Ishikawa (cell line): ENCODE results near the gene EPS8L3.

Experiments
- CEBPB ChIP-seq: IDR thresholded peaks from 2 replicates; pipeline ENCODE4 v1.6.1; 2012
- EGR1 ChIP-seq: IDR thresholded peaks from 2 replicates; pipeline ENCODE4 v1.6.1; 2012
- EP300 ChIP-seq: IDR thresholded peaks from 2 replicates; pipeline ENCODE4 v1.6.1; 2012; ENCODE audit warnings: borderline replicate concordance
- MAX ChIP-seq: IDR thresholded peaks from 2 replicates; pipeline ENCODE4 v1.6.1; 2012
- REST ChIP-seq: IDR thresholded peaks from 2 replicates; pipeline ENCODE4 v1.6.1; 2012; ENCODE audit warnings: low read depth, mild to moderate bottlenecking
- TAF1 ChIP-seq: IDR thresholded peaks from 2 replicates; pipeline ENCODE4 v1.6.1; 2012; ENCODE audit warnings: low read depth, mild to moderate bottlenecking
- YY1 ChIP-seq: IDR thresholded peaks from 2 replicates; pipeline ENCODE4 v1.6.1; 2012; ENCODE audit warnings: low read depth

GRCh38 chr1:109756848-109757521 lies 6.7 kb downstream of the EPS8L3 start:
- TF ChIP-seq EP300, result no peak
- no peak for TF ChIP-seq MAX
- TF ChIP-seq YY1, result no peak
- TF ChIP-seq REST, result no peak
- no peak for TF ChIP-seq EGR1
- TF ChIP-seq TAF1, result no peak
- TF ChIP-seq CEBPB, result no peak
